CD8-positive, alpha-beta memory T cell (primary cell): ENCODE measurements around the gene SIPA1L2. TPM values are rescaled to one million over a fixed set of nuclear protein-coding genes. Genes with fewer than 3 reads are reported as not detected.

Experiments
- CTCF ChIA-PET: fragments of 350-600 bp; sonication (Branson Sonifier 250); formaldehyde crosslinking; loops from one replicate; lab custom pipeline; 2021; ENCODE audit warnings: antibody characterized with exemption; lab: Charles Lee
- POLR2A ChIA-PET: fragments of 350-600 bp; sonication (Branson Sonifier 250); formaldehyde crosslinking; loops from one replicate; lab custom pipeline; 2021; ENCODE audit warnings: antibody characterized with exemption; lab: Charles Lee
- DNase-seq, 5 donors: peaks; one replicate each; pipeline versions ENCODE4 v3.0.0 to v3.0.0-alpha.2; 2020 to 2022; ENCODE audit warnings: mixed read lengths in 1 of 5
- H3K27ac ChIP-seq: one replicate; pipeline ENCODE4 v1.7.0; 2013; ENCODE audit warnings: low read depth, mild to moderate bottlenecking, low read length, moderate library complexity
- H3K27me3 ChIP-seq: 2 replicates; pipeline ENCODE4 v1.7.0; 2013; ENCODE audit warnings: low read length, mild to moderate bottlenecking; ENCODE audit not compliant: insufficient read depth, poor library complexity, severe bottlenecking
- H3K36me3 ChIP-seq: 2 replicates; pipeline ENCODE4 v1.7.0; 2013; ENCODE audit warnings: mild to moderate bottlenecking, low read length, moderate library complexity; ENCODE audit not compliant: insufficient read depth
- H3K4me1 ChIP-seq: 2 replicates; pipeline ENCODE4 v1.7.0; 2013; ENCODE audit warnings: mild to moderate bottlenecking, low read length, moderate library complexity; ENCODE audit not compliant: insufficient read depth
- H3K4me3 ChIP-seq: 2 replicates; pipeline ENCODE4 v1.7.0; 2013; ENCODE audit warnings: mild to moderate bottlenecking, low read length
- H3K9me3 ChIP-seq: 2 replicates; pipeline ENCODE4 v1.7.0; 2013; ENCODE audit warnings: mild to moderate bottlenecking, low read length
- H3K27ac Mint-ChIP-seq, 8 donors: one replicate each; pipeline ENCODE4 v1.8.0; 2020 to 2021; ENCODE audit warnings: mixed read lengths in 8 of 8, mild to moderate bottlenecking in 6 of 8, inconsistent platforms in 3 of 8, moderate library complexity in 3 of 8
- H3K27me3 Mint-ChIP-seq, 2 donors: one replicate each; pipeline ENCODE4 v1.8.0; 2020 to 2021; ENCODE audit warnings: mixed read lengths in 2 of 2, mild to moderate bottlenecking in 1 of 2, moderate library complexity in 1 of 2
- H3K36me3 Mint-ChIP-seq, 3 donors: one replicate each; pipeline ENCODE4 v1.8.0; 2020 to 2021; ENCODE audit warnings: mixed read lengths in 3 of 3, inconsistent platforms in 1 of 3, mild to moderate bottlenecking in 1 of 3
- H3K4me1 Mint-ChIP-seq, 3 donors: one replicate each; pipeline ENCODE4 v1.8.0; 2020 to 2021; ENCODE audit warnings: mixed read lengths in 3 of 3, inconsistent platforms in 1 of 3, mild to moderate bottlenecking in 1 of 3
- H3K4me3 Mint-ChIP-seq, 7 donors: one replicate each; pipeline ENCODE4 v1.8.0; 2020 to 2021; ENCODE audit warnings: mixed read lengths in 7 of 7, mild to moderate bottlenecking in 6 of 7, moderate library complexity in 4 of 7, inconsistent platforms in 2 of 7
- H3K9me3 Mint-ChIP-seq, 5 donors: one replicate each; pipeline ENCODE4 v1.8.0; 2020 to 2022; ENCODE audit warnings: mixed read lengths in 5 of 5, mild to moderate bottlenecking in 3 of 5, moderate library complexity in 2 of 5, inconsistent platforms in 1 of 5
- polyA plus RNA-seq: library from polyadenylated mRNA; unstranded; fragments of 300-500 nt; fragmentation: Illumina TruSeq; gene quantifications from one replicate; pipeline ENCODE4 v1.2.3, GENCODE V29; 2021
- total RNA-seq, 2 experiments: library from RNA; stranded (reverse); gene quantifications; one replicate each; pipeline ENCODE4 v1.2.3, GENCODE V29; 2021

The SIPA1L2 gene
- total and polyA plus RNA-seq, 3 experiments from 2014 or later: 1.4 to 12.2 (median 10.0) TPM

DNA sequence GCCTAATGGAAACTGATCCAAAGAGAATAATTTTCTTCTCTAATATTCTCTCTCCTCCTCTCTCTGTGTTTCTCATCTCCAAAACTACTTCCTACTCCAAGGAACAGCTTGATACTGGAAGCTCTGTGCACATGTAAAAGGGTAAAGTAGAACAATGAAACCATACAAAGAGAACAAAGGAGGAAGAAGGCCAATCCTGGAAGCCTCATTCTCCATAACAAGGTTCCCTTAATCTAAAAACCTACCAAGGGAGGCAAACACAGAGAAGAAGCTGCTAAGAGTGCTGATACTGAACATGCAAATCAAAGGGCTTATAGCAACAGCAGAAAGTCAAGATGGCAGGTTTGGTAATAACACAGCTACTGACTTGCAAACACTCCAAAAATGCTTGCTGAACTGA is 44.4 kb downstream of the SIPA1L2 start:
- H3K36me3 ChIP-seq: no peaks in the 10 kb centered on the region
- Mint-ChIP-seq H3K36me3 (peaks cover 0 to 14% (median 0%) of the 10 kb centered on the region in 3 donors), H3K27me3 (no peaks in the 10 kb centered on the region), H3K4me1 (peaks cover 13 to 36% (median 22%) of the 10 kb centered on the region in 3 donors), H3K4me3 (no peak overlapping the region), H3K9me3 (peaks cover 0 to 4% (median 2%) of the 10 kb centered on the region in 5 donors), H3K27ac (no peak overlapping the region)
- H3K4me1 ChIP-seq: peaks cover under 1% of the 10 kb centered on the region
- DNase-seq: no peak
- H3K4me3 ChIP-seq: no peak overlapping the region
- H3K27me3 ChIP-seq: no peaks in the 10 kb centered on the region
- H3K9me3 ChIP-seq: no peaks in the 10 kb centered on the region
- ChIA-PET POLR2A (no interaction called here), CTCF (interaction anchor here (1.5 kb wide), 1 partner anchor 11 kb away, joined by 3 read pairs; no protein-coding TSS in a partner anchor)
- no peak overlapping the region for H3K27ac ChIP-seq

DNA sequence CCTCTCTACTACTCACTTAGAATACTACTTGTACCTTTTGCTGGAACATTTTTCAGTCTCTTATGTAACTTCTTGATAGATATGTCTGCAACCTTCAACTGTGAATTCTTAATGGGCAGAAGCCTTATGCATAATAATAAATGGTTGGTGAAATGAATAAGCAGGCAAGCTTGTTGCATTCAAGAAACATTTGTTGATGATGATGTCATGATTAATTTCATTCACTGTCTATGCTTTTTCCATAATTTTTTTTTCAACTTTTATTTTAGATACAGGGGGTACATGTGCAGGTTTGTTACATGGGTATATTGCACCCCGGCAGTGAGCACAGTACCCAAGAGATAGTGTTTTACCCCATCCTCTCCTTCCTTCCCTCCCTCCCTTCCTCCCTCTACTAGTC is 48.0 kb downstream of the SIPA1L2 start:
- peak overlapping the region in 4 of 8 donors; percentile 3 to 70 (median 31) for H3K27ac Mint-ChIP-seq
- POLR2A ChIA-PET: no interaction called here

More for the DNA sequence above, 48.0 kb downstream of the SIPA1L2 start:
- no peaks in the 10 kb centered on the region for H3K36me3 ChIP-seq
- H3K4me1 ChIP-seq: peaks cover 35% of the 10 kb centered on the region
- Mint-ChIP-seq H3K4me3 (no peak overlapping the region), H3K36me3 (peaks cover 0 to under 1% (median 0%) of the 10 kb centered on the region in 3 donors), H3K9me3 (peaks cover 0 to 2% (median 0%) of the 10 kb centered on the region in 5 donors), H3K27me3 (no peaks in the 10 kb centered on the region), H3K4me1 (peaks cover 40 to 47% (median 42%) of the 10 kb centered on the region in 3 donors)
- CTCF ChIA-PET: no interaction called here
- H3K27me3 ChIP-seq: no peaks in the 10 kb centered on the region
- no peaks in the 10 kb centered on the region for H3K9me3 ChIP-seq
- no peak overlapping the region for H3K4me3 ChIP-seq
- DNase-seq: no peak
- no peak overlapping the region for H3K27ac ChIP-seq

Other genes starting within 250 kb of the SIPA1L2 start
- gene MAP10, start 175.3 kb upstream of the SIPA1L2 start, total RNA-seq: 1 to 10 TPM; 1.4 to 1.8 TPM
- 1.4 TPM for gene MAP10, start 175.3 kb upstream of the SIPA1L2 start, polyA plus RNA-seq